ENCODE results near the gene LAGE3.

- TF ChIP-seq CTCF (IDR thresholded peaks at IDR 0.05) (no peak), POLR2A (IDR thresholded peaks at IDR 0.05) (no peak), POLR2AphosphoS5 (IDR thresholded peaks at IDR 0.05; ENCODE audit: insufficient read depth in 1 of 2, low read depth in 1 of 2) (no peak)
These were observed 46.8 kb upstream of the LAGE3 start for GRCh38 chrX:154525606-154526490.
